ENCODE results near the gene HOXD12. TPM values are rescaled to one million over a fixed set of nuclear protein-coding genes. Genes with fewer than 3 reads are reported as not detected.
A peak's percentile ranks its signal among the peaks of the same experiment; 100 is the strongest.

The HOXD12 gene
- total RNA-seq, 4 donors from 2014 or later, result not detected

DNA sequence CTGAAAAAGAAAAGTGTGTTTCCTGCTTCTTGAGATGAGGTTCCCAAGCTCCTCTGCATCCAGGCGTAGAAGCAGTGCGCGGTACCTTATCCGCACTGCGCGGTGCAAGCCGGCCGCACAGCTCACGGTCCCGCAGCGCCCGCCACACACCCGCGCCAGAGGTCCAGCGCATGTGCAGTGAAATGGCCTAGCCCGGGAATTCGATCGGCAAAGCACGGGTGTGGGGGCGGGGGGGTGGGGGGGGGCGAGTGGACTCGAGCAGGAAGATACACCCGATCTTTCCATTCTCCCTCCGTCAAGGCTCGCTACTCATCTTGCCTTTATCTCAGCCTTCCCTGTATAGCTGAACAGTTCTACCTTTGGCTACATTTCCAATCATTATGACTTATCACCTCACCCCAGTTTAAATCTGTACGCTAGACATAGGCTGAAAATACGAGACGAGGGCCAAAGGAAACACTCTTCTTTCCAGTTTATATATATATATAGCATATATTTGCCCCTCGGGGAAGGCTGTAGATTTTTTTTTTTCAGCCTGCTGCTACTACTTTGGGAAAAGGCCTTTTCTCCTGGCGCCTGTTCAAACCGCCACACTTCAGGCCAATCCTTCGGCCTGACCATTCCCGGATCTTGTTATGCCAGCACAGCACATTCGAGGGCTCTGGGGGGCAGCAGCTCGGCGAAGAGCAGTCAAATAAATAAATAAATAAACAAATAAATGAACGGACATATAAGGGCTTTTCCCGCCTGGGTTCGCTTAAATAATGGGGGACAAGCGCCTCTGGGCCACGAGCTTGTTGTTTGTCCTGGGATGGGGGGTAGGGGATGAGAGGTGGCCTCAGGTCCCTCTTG is 40.3 kb downstream of the HOXD12 start:
- H3K27ac ChIP-seq (replicated peaks in 1 of 4), result peak overlapping the region in 3 of 4 donors; percentile 22 to 65 (median 37)

DNA sequence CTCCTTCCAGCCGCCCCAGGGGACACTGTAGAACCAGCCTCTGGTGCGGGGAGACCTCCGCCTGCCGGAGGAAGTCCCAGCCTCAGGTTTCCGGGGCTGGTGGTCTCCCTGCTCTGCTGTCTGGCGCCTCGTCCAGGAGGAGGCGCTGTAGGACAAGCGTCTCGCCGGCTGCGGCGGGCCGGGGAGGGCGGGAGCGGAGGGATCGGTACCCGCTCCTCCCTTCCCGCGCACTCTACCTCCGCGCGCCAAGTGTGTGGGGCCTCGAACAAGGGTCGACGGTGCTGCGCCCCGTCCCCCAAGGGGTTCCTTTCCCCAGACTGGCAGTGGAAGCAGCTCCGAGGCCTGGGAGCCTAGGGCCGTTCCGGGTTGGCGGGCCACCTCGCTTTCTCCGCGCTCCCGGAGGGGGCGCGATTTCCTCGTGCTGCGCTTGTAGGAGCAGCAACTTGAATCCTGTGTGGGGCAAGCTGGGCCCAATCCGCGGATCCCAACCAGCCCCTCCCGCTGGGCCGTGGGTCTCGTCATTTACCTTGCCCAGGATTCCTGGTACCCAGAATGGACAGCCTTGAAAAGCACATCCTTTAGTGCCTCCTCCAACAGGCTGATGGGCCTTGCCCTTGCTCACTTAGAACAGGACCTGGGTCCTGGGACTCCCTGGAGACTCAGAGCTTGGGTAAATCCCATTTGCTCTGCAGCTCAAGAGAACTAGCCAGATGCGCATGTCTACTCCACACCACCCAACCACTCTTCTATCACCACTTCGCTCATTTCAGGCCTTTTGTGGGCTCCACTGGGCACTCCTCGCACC is 41.1 kb downstream of the HOXD12 start:
- Histone ChIP-seq H3K4me1 (peaks cover 22 to 41% (median 30%) of the 10 kb centered on the region in 4 donors), H3K27ac (replicated peaks in 1 of 4) (peak overlapping the region in 3 of 4 donors; percentile 22 to 37 (median 35)), H3K4me3 (peak overlapping the region; percentile 49 to 65 (median 54)), H3K27me3 (peaks cover 14 to 91% (median 51%) of the 10 kb centered on the region in 4 donors), H3K9me3 (no peaks in the 10 kb centered on the region), H3K36me3 (no peaks in the 10 kb centered on the region)
- no peak for DNase-seq (ENCODE audit: extremely low spot score)
- WGBS, result 11% methylated on average over 25 of the region's 48 CpGs
- intact Hi-C loops (cut with DNase I), result loop anchor here (2.0 to 5.0 kb wide), 3 partner anchors 317 to 498 kb away; no protein-coding TSS in a partner anchor
- TF ChIP-seq, protein P1, sequence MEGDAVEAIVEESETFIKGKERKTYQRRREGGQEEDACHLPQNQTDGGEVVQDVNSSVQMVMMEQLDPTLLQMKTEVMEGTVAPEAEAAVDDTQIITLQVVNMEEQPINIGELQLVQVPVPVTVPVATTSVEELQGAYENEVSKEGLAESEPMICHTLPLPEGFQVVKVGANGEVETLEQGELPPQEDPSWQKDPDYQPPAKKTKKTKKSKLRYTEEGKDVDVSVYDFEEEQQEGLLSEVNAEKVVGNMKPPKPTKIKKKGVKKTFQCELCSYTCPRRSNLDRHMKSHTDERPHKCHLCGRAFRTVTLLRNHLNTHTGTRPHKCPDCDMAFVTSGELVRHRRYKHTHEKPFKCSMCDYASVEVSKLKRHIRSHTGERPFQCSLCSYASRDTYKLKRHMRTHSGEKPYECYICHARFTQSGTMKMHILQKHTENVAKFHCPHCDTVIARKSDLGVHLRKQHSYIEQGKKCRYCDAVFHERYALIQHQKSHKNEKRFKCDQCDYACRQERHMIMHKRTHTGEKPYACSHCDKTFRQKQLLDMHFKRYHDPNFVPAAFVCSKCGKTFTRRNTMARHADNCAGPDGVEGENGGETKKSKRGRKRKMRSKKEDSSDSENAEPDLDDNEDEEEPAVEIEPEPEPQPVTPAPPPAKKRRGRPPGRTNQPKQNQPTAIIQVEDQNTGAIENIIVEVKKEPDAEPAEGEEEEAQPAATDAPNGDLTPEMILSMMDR (IDR thresholded peaks at IDR 0.05), result peak; percentile 75 to 92 (median 87)
- no peak for TF ChIP-seq EP300 (IDR thresholded peaks at IDR 0.05)

More for the DNA sequence above, 40.3 kb downstream of the HOXD12 start:
- 18% methylated on average over 25 of the region's 41 CpGs for WGBS
- H3K9me3 ChIP-seq, result no peaks in the 10 kb centered on the region
- peaks cover 14 to 91% (median 52%) of the 10 kb centered on the region in 4 donors for H3K27me3 ChIP-seq
- no peak for DNase-seq (ENCODE audit: extremely low spot score)
- peaks cover 22 to 41% (median 31%) of the 10 kb centered on the region in 4 donors for H3K4me1 ChIP-seq
- intact Hi-C loops (cut with DNase I), result loop anchor here (2.0 to 5.0 kb wide), 3 partner anchors 317 to 499 kb away; no protein-coding TSS in a partner anchor
- no peaks in the 10 kb centered on the region for H3K36me3 ChIP-seq
- H3K4me3 ChIP-seq, result peak overlapping the region; percentile 49 to 65 (median 54)
- TF ChIP-seq POLR2A (IDR thresholded peaks at IDR 0.05; ENCODE audit: low read depth) (no peak), POLR2AphosphoS5 (IDR thresholded peaks at IDR 0.05) (no peak), EP300 (IDR thresholded peaks at IDR 0.05) (no peak)
- TF ChIP-seq, protein P1 (IDR thresholded peaks at IDR 0.05), result no peak

DNA sequence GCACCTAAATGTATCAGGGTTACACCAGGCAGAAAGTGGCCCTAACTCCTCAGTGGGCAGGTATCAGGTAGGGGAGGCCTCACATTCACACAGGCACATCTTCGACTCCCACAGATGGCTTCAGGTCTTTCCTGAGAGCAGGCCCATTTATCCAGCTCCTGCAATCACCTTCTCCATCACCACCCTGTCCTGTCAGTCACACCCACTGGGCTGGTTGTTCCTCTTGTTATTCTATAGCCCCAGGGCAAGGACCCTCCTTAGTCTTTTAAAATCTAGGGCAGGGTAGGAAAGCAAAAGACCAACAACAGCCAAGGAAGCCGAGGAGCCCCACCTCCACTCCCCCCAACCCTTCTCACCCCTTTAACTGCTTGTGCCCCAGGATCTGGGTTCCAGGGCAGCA is 42.7 kb downstream of the HOXD12 start:
- Histone ChIP-seq H3K4me1 (peaks cover 17 to 29% (median 19%) of the 10 kb centered on the region in 4 donors), H3K4me3 (no peak overlapping the region), H3K27me3 (peaks cover 8 to 91% (median 44%) of the 10 kb centered on the region in 4 donors), H3K36me3 (no peaks in the 10 kb centered on the region), H3K9me3 (no peaks in the 10 kb centered on the region), H3K27ac (replicated peaks in 1 of 4) (no peak overlapping the region)
- WGBS, result 88% methylated on average over 2 of the region's 2 CpGs
- DNase-seq (ENCODE audit: extremely low spot score), result no peak
- intact Hi-C loops (cut with DNase I), result loop anchor here (5.0 kb wide), 1 partner anchor 315 kb away; no protein-coding TSS in a partner anchor
- no peak for TF ChIP-seq EP300 (IDR thresholded peaks at IDR 0.05)
- no peak for TF ChIP-seq POLR2AphosphoS5 (IDR thresholded peaks at IDR 0.05)
- TF ChIP-seq, protein P1 (IDR thresholded peaks at IDR 0.05), result no peak
- no peak for TF ChIP-seq POLR2A (IDR thresholded peaks at IDR 0.05; ENCODE audit: low read depth)

DNA sequence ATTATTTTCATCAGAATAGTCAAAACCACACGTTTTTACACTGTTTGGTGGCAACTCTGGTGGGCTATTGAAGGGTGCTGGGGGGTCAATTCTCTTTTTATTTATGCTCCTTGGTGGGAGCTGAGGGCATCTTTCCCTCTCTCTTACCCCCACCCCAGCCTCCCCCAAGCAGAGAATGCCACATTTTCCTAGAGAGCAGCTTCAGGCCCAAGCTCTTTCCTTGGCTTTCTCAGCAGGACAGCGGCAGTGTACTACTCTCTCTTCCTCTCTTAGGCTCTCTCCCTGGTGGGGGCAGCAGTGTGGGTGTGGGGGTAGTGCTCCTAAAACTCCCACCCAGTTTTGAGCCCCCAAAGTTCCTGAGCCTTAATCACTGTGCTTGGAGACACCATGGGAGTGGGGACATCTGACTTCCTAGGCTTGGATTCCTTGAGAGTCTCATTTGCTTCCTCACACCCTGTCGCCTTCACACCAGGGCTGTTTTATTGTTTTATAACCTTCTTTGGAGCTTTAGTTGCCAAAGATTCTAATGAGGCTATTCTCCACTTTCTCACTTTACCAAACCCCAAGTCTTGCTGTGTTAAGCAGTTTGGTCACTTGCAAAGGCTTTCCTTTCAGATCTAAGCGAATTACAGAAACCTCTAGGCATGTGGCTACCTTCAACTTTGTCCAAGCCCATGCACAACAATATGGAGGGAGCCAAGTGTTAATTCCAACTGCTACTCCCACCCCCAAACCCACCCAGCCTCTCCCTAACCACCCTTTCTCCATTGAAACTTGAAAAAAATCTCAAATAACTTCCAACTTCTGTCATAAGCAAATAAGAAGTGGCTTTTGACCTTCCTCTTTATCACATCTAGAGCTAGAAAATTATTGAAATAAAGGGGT is 45.7 kb downstream of the HOXD12 start:
- H3K36me3 ChIP-seq, result no peaks in the 10 kb centered on the region
- H3K9me3 ChIP-seq, result no peaks in the 10 kb centered on the region
- DNase-seq (ENCODE audit: extremely low spot score), result no peak
- WGBS, result 49% methylated on average over 4 of the region's 4 CpGs
- no peak overlapping the region for H3K4me3 ChIP-seq
- H3K4me1 ChIP-seq, result peaks cover 6 to 15% (median 8%) of the 10 kb centered on the region in 4 donors
- H3K27ac ChIP-seq (replicated peaks in 1 of 4), result no peak overlapping the region
- H3K27me3 ChIP-seq, result peaks cover 0 to 91% (median 50%) of the 10 kb centered on the region in 4 donors
- TF ChIP-seq, protein P1 (IDR thresholded peaks at IDR 0.05), result no peak
- TF ChIP-seq EP300 (IDR thresholded peaks at IDR 0.05), result no peak
- TF ChIP-seq POLR2AphosphoS5 (IDR thresholded peaks at IDR 0.05), result no peak
- no peak for TF ChIP-seq POLR2A (IDR thresholded peaks at IDR 0.05; ENCODE audit: low read depth)
- intact Hi-C loops (cut with DNase I), result no loop called here

Data from esophagus muscularis mucosa (tissue), 4 donors.